Measurements from ENCODE around the gene MBD3. TPM values are rescaled to one million over a fixed set of nuclear protein-coding genes. Genes with fewer than 3 reads are reported as not detected.

MBD3 gene
- total RNA-seq, 1 donor from 2014 or later, result 71.9 TPM

DNA sequence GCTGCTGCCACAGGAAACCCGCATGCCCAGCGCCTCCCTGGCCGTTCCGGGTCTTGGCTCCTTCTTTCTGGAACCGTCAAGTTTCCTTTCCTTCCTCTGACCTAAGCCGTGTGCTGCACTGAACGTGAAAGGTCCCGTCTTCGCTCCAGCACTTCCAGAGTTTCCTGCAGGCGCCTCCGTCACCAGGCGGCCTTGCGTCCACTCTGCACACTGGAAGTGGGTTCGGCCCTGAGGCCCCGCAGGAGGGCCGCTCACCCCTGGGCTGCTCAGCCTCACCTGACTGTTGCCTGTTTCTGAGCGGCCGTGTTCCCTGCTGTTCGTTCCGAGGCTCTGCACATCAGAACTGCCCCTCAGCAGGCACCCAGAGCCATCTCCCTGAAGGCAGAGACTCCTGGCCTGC lies 12.3 kb downstream of the MBD3 start:
- H3K27ac ChIP-seq (ENCODE audit: low read depth, low read length), result no peak overlapping the region
- H3K36me3 Mint-ChIP-seq (ENCODE audit: low read depth, unreplicated experiment), result peaks cover 10% of the 10 kb centered on the region
- H3K9ac ChIP-seq (ENCODE audit: low read length), result no peak overlapping the region
- DNase-seq (ENCODE audit: low read depth) (no peak), FAIRE-seq (no peak)
- no peak overlapping the region for H3K27ac Mint-ChIP-seq (ENCODE audit: unreplicated experiment)
- no peaks in the 10 kb centered on the region for H3K27me3 ChIP-seq (ENCODE audit: insufficient read depth, low read length)
- H3K4me3 Mint-ChIP-seq (ENCODE audit: unreplicated experiment), result no peak overlapping the region
- no peak overlapping the region for H3K4me3 ChIP-seq (ENCODE audit: insufficient read depth, low read depth, low read length)
- peaks cover 9% of the 10 kb centered on the region for H3K79me2 ChIP-seq (ENCODE audit: insufficient read depth, low read length)
- H3K9me3 Mint-ChIP-seq (ENCODE audit: unreplicated experiment), result no peaks in the 10 kb centered on the region
- H4K20me1 ChIP-seq (ENCODE audit: insufficient read depth, low read length), result peaks cover 13% of the 10 kb centered on the region
- H3K4me2 ChIP-seq (ENCODE audit: low read length), result no peak overlapping the region
- no peaks in the 10 kb centered on the region for H3K4me1 ChIP-seq (ENCODE audit: insufficient read depth, low read length)
- H3K27me3 Mint-ChIP-seq (ENCODE audit: low read depth, unreplicated experiment), result no peaks in the 10 kb centered on the region
- TF ChIP-seq EZH2 (IDR thresholded peaks at IDR 0.05; ENCODE audit: insufficient read depth, low read length), result no peak
- TF ChIP-seq, protein P1, sequence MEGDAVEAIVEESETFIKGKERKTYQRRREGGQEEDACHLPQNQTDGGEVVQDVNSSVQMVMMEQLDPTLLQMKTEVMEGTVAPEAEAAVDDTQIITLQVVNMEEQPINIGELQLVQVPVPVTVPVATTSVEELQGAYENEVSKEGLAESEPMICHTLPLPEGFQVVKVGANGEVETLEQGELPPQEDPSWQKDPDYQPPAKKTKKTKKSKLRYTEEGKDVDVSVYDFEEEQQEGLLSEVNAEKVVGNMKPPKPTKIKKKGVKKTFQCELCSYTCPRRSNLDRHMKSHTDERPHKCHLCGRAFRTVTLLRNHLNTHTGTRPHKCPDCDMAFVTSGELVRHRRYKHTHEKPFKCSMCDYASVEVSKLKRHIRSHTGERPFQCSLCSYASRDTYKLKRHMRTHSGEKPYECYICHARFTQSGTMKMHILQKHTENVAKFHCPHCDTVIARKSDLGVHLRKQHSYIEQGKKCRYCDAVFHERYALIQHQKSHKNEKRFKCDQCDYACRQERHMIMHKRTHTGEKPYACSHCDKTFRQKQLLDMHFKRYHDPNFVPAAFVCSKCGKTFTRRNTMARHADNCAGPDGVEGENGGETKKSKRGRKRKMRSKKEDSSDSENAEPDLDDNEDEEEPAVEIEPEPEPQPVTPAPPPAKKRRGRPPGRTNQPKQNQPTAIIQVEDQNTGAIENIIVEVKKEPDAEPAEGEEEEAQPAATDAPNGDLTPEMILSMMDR (IDR thresholded peaks at IDR 0.05; ENCODE audit: insufficient read depth, low read depth, low read length), result no peak
- H3K4me1 Mint-ChIP-seq (ENCODE audit: low read depth, unreplicated experiment), result no peaks in the 10 kb centered on the region
- H3K36me3 ChIP-seq (ENCODE audit: insufficient read depth, low read length), result peaks cover 8% of the 10 kb centered on the region
- no peaks in the 10 kb centered on the region for H3K9me3 ChIP-seq (ENCODE audit: insufficient read depth, low read depth, low read length)
- H2AFZ ChIP-seq (ENCODE audit: low read depth, low read length), result no peak overlapping the region

DNA sequence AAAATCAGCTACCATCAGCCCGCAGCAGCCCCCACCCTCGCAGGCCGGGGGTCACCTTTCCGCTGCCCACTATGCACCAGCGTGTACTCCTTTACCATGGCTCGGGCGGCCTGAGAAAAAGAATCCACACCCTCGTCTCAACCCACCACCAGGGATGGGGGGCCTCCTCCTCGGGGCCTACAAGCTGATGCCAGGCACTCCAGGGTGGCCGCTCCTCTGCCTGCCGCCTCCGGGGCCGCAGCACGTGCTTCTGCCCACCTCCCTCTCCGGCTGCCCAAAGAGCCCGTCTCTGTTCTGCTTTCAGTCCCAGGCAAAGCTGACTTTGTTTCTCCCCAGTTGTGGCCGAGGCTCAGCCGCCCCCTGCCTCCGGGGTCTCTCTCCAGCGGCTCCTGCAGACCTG lies 13.4 kb downstream of the MBD3 start:
- Histone ChIP-seq H3K9ac (ENCODE audit: low read length) (no peak overlapping the region), H3K4me2 (ENCODE audit: low read length) (no peak overlapping the region), H3K79me2 (ENCODE audit: insufficient read depth, low read length) (peaks cover under 1% of the 10 kb centered on the region), H3K4me3 (ENCODE audit: insufficient read depth, low read depth, low read length) (no peak overlapping the region), H2AFZ (ENCODE audit: low read depth, low read length) (no peak overlapping the region), H4K20me1 (ENCODE audit: insufficient read depth, low read length) (peaks cover 11% of the 10 kb centered on the region), H3K36me3 (ENCODE audit: insufficient read depth, low read length) (peaks cover 8% of the 10 kb centered on the region), H3K27me3 (ENCODE audit: insufficient read depth, low read length) (no peaks in the 10 kb centered on the region), H3K27ac (ENCODE audit: low read depth, low read length) (no peak overlapping the region), H3K4me1 (ENCODE audit: insufficient read depth, low read length) (no peaks in the 10 kb centered on the region), H3K9me3 (ENCODE audit: insufficient read depth, low read depth, low read length) (no peaks in the 10 kb centered on the region)
- TF ChIP-seq, protein P1 (IDR thresholded peaks at IDR 0.05; ENCODE audit: insufficient read depth, low read depth, low read length), result no peak
- TF ChIP-seq EZH2 (IDR thresholded peaks at IDR 0.05; ENCODE audit: insufficient read depth, low read length), result no peak
- no peak for FAIRE-seq
- no peaks in the 10 kb centered on the region for H3K9me3 Mint-ChIP-seq (ENCODE audit: unreplicated experiment)
- H3K4me1 Mint-ChIP-seq (ENCODE audit: low read depth, unreplicated experiment), result no peaks in the 10 kb centered on the region
- DNase-seq (ENCODE audit: low read depth), result no peak
- H3K27ac Mint-ChIP-seq (ENCODE audit: unreplicated experiment), result no peak overlapping the region
- no peak overlapping the region for H3K4me3 Mint-ChIP-seq (ENCODE audit: unreplicated experiment)
- no peaks in the 10 kb centered on the region for H3K27me3 Mint-ChIP-seq (ENCODE audit: low read depth, unreplicated experiment)
- peaks cover 10% of the 10 kb centered on the region for H3K36me3 Mint-ChIP-seq (ENCODE audit: low read depth, unreplicated experiment)

DNA sequence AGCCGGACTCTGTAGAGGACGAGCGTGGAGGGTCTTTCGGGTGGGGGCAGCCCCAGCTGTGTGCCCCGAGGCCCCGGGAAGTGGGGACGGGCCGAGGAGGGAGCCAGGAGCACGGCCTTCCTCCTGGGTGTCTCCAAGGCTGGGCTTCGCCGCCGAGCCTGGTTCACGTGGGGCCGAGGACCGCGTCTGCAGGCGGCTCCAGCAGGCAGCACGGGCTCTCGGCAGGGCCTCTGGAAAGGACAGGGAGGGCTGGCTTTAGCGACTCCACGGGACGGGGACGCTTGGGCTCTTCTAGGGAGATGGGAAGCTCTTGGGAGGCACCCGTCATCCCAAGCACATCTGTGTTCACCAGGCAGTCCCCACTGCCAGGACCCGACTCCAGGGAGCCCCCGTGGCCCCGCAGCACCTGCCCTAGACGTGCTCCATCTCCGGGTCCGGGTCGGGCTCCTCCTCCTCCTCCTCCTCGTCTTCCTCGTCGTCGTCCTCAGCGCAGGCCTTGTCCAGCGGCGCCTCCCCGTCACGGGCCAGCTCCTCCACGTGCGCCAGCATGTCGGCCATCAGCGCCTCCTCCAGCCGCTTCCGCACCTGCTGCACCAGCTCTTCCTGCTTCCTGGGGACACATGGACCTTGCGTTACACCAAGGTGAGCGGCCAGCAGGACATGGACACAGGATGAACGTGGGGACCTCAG lies 14.6 kb downstream of the MBD3 start:
- Histone ChIP-seq H3K79me2 (ENCODE audit: insufficient read depth, low read length) (no peaks in the 10 kb centered on the region), H4K20me1 (ENCODE audit: insufficient read depth, low read length) (peaks cover 11% of the 10 kb centered on the region), H3K27ac (ENCODE audit: low read depth, low read length) (no peak overlapping the region), H2AFZ (ENCODE audit: low read depth, low read length) (no peak overlapping the region), H3K9me3 (ENCODE audit: insufficient read depth, low read depth, low read length) (no peaks in the 10 kb centered on the region), H3K4me1 (ENCODE audit: insufficient read depth, low read length) (no peaks in the 10 kb centered on the region), H3K4me3 (ENCODE audit: insufficient read depth, low read depth, low read length) (no peak overlapping the region), H3K4me2 (ENCODE audit: low read length) (no peak overlapping the region), H3K27me3 (ENCODE audit: insufficient read depth, low read length) (no peaks in the 10 kb centered on the region), H3K9ac (ENCODE audit: low read length) (no peak overlapping the region), H3K36me3 (ENCODE audit: insufficient read depth, low read length) (peaks cover 4% of the 10 kb centered on the region)
- Mint-ChIP-seq H3K4me3 (ENCODE audit: unreplicated experiment) (no peak overlapping the region), H3K36me3 (ENCODE audit: low read depth, unreplicated experiment) (peaks cover 8% of the 10 kb centered on the region), H3K4me1 (ENCODE audit: low read depth, unreplicated experiment) (no peaks in the 10 kb centered on the region), H3K27me3 (ENCODE audit: low read depth, unreplicated experiment) (no peaks in the 10 kb centered on the region), H3K27ac (ENCODE audit: unreplicated experiment) (no peak overlapping the region), H3K9me3 (ENCODE audit: unreplicated experiment) (no peaks in the 10 kb centered on the region)
- FAIRE-seq, result no peak
- no peak for TF ChIP-seq EZH2 (IDR thresholded peaks at IDR 0.05; ENCODE audit: insufficient read depth, low read length)
- TF ChIP-seq, protein P1 (IDR thresholded peaks at IDR 0.05; ENCODE audit: insufficient read depth, low read depth, low read length), result no peak
- no peak for DNase-seq (ENCODE audit: low read depth)

Data from astrocyte (in vitro differentiated cells and primary cell).